ENCODE results near the gene OPN3.
A peak's percentile ranks its signal among the peaks of the same experiment; 100 is the strongest.

OPN3 gene

GRCh38 chr1:241644259-241644658, 4.1 kb upstream of the OPN3 start:
- DNase-seq: no peak

GRCh38 chr1:241642593-241642944, 2.4 kb upstream of the OPN3 start:
- no peak for DNase-seq

- DNase-seq: no peak
Observed at GRCh38 chr1:241641773-241642592, 1.8 kb upstream of the OPN3 start.

- DNase-seq: no peak
Observed at GRCh38 chr1:241640867-241641622, 876 bp upstream of the OPN3 start.

GRCh38 chr1:241639623-241640148, 483 bp downstream of the OPN3 start:
- peak in 2 of 5 experiments; percentile 10 for DNase-seq

- DNase-seq: peak in 1 of 5 experiments; percentile 26
Observed at GRCh38 chr1:241638909-241639622, 1.1 kb downstream of the OPN3 start.

- DNase-seq: no peak
Observed at GRCh38 chr1:241638099-241638682, 2.0 kb downstream of the OPN3 start.

GRCh38 chr1:241637604-241638003, 2.6 kb downstream of the OPN3 start:
- no peak for DNase-seq

- peak in 1 of 5 experiments; percentile 13 for DNase-seq
Observed at GRCh38 chr1:241637046-241637590, 3.1 kb downstream of the OPN3 start.

- no peak for DNase-seq
Observed at GRCh38 chr1:241636291-241636690, 3.9 kb downstream of the OPN3 start.

GRCh38 chr1:241635556-241636152, 4.5 kb downstream of the OPN3 start:
- no peak for DNase-seq

- DNase-seq: no peak
Observed at GRCh38 chr1:241632987-241633386, 7.2 kb downstream of the OPN3 start.

GRCh38 chr1:241631674-241632073, 8.5 kb downstream of the OPN3 start:
- no peak for DNase-seq

- DNase-seq: no peak
Observed at GRCh38 chr1:241630899-241631298, 9.3 kb downstream of the OPN3 start.

GRCh38 chr1:241630476-241630875, 9.7 kb downstream of the OPN3 start:
- no peak for DNase-seq

- no peak for DNase-seq
Observed at GRCh38 chr1:241630005-241630404, 10.2 kb downstream of the OPN3 start.

- DNase-seq: peak in 2 of 5 experiments; percentile 24 to 77
Observed at GRCh38 chr1:241627453-241628259, 12.5 kb downstream of the OPN3 start.

- no peak for DNase-seq
Observed at GRCh38 chr1:241624935-241625334, 15.2 kb downstream of the OPN3 start.

- no peak for DNase-seq
Observed at GRCh38 chr1:241622669-241623068, 17.5 kb downstream of the OPN3 start.

- DNase-seq: no peak
Observed at GRCh38 chr1:241617426-241617825, 22.7 kb downstream of the OPN3 start.

Measured in T-helper 2 cell (primary cell).